GM21447 (cell line): ENCODE measurements around the gene CCDC71L.
"Not testable (repeated sequence)": the region's sequence is repeated elsewhere in the genome, so short reads cannot be mapped to it uniquely, and the experiment has no call there.

ENCODE experiments used
- ATAC-seq: cut with Tn5 transposase; IDR thresholded peaks from one replicate; pipeline ENCODE4 v1.9.1; 2021; ENCODE audit not compliant: unreplicated experiment

The CCDC71L gene

GRCh38 chr7:106660862-106661720, at the start of gene CCDC71L:
Gene CCDC71L, minus strand, starts transcription at chr7:106661158. Its CDS starts 262 bp downstream, at chr7:106660896.
- peak; percentile 61 for ATAC-seq

- ATAC-seq = not testable (repeated sequence)
Observed at GRCh38 chr7:106709604-106710003, 48.6 kb upstream of the CCDC71L start.

- ATAC-seq = peak; percentile 76
Observed at GRCh38 chr7:106704000-106704840, 43.3 kb upstream of the CCDC71L start.

- no peak for ATAC-seq
Observed at GRCh38 chr7:106693677-106694353, 32.9 kb upstream of the CCDC71L start.

GRCh38 chr7:106692450-106693051, 31.6 kb upstream of the CCDC71L start:
- no peak for ATAC-seq

GRCh38 chr7:106688161-106688560, 27.2 kb upstream of the CCDC71L start:
- not testable (repeated sequence) for ATAC-seq

GRCh38 chr7:106683941-106684340, 23.0 kb upstream of the CCDC71L start:
- no peak for ATAC-seq

GRCh38 chr7:106681815-106682495, 21.0 kb upstream of the CCDC71L start:
- no peak for ATAC-seq

- ATAC-seq = no peak
Observed at GRCh38 chr7:106679153-106679931, 18.4 kb upstream of the CCDC71L start.

GRCh38 chr7:106678795-106679152, 17.8 kb upstream of the CCDC71L start:
- ATAC-seq = no peak

- not testable (repeated sequence) for ATAC-seq
Observed at GRCh38 chr7:106676506-106676905, 15.5 kb upstream of the CCDC71L start.

- not testable (repeated sequence) for ATAC-seq
Observed at GRCh38 chr7:106673688-106674087, 12.7 kb upstream of the CCDC71L start.

GRCh38 chr7:106671930-106672329, 11.0 kb upstream of the CCDC71L start:
- not testable (repeated sequence) for ATAC-seq

GRCh38 chr7:106671160-106671559, 10.2 kb upstream of the CCDC71L start:
- ATAC-seq = no peak

GRCh38 chr7:106668861-106669524, 8.0 kb upstream of the CCDC71L start:
- no peak for ATAC-seq

GRCh38 chr7:106666353-106666752, 5.4 kb upstream of the CCDC71L start:
- ATAC-seq = no peak

GRCh38 chr7:106664343-106664742, 3.4 kb upstream of the CCDC71L start:
- no peak for ATAC-seq

- ATAC-seq = peak; percentile 65
Observed at GRCh38 chr7:106659963-106660861, 746 bp downstream of the CCDC71L start.
